Midbrain (tissue), 1 donor: ENCODE results near the gene ATP6V0A1.
A peak's percentile ranks its signal among the peaks of the same experiment; 100 is the strongest.

Source experiments
- DNase-seq: peaks from one replicate; lab custom pipeline; 2025; lab: John Stamatoyannopoulos, UW

Gene ATP6V0A1

GRCh38 chr17:42562388-42563142 lies 103.9 kb downstream of the ATP6V0A1 start:
- no peak for DNase-seq

- DNase-seq, result no peak
Observed at GRCh38 chr17:42563143-42563509, 104.4 kb downstream of the ATP6V0A1 start.

- DNase-seq, result no peak
Observed at GRCh38 chr17:42563543-42563942, 104.9 kb downstream of the ATP6V0A1 start.

- no peak for DNase-seq
Observed at GRCh38 chr17:42563950-42564349, 105.3 kb downstream of the ATP6V0A1 start.

- no peak for DNase-seq
Observed at GRCh38 chr17:42564815-42565522, 106.3 kb downstream of the ATP6V0A1 start.

- DNase-seq, result no peak
Observed at GRCh38 chr17:42565523-42566214, 107.0 kb downstream of the ATP6V0A1 start.

GRCh38 chr17:42566215-42566882 lies 107.7 kb downstream of the ATP6V0A1 start:
- no peak for DNase-seq

GRCh38 chr17:42566883-42567573 lies 108.3 kb downstream of the ATP6V0A1 start, which contains the start of gene MLX:
Gene MLX, plus strand, starts transcription at chr17:42567100. Its CDS starts 25 bp downstream, at chr17:42567125.
- peak; percentile 94 for DNase-seq

- no peak for DNase-seq
Observed at GRCh38 chr17:42568341-42569111, 109.8 kb downstream of the ATP6V0A1 start.

- no peak for DNase-seq
Observed at GRCh38 chr17:42571435-42572225, 113.0 kb downstream of the ATP6V0A1 start.
